K562 (cell line): ENCODE data around the gene NR2E1. TPM values are rescaled to one million over a fixed set of nuclear protein-coding genes. Genes with fewer than 3 reads are reported as not detected.

Experiments
- HOXB6 ChIP-seq: fragments of 250-450 bp; sonication (Bioruptor Pico); IDR thresholded peaks from 2 replicates; pipeline ENCODE4 v1.5.1; 2022; ENCODE audit warnings: mild to moderate bottlenecking, borderline replicate concordance
- RAD51 ChIP-seq: fragments of 450-650 bp; IDR thresholded peaks from 2 replicates; pipeline ENCODE4 v1.7.1; 2016; ENCODE audit warnings: low read depth, mild to moderate bottlenecking, borderline replicate concordance
- ZBTB40 ChIP-seq, 2 experiments: fragments of 450-650 bp in 1 of 2; sonication (generic) in 1 of 2; formaldehyde crosslinking in 1 of 2; IDR thresholded peaks; 2 replicates each; pipeline versions ENCODE4 v1.7.1 to v1.9.0; 2016 to 2022; ENCODE audit warnings: inconsistent platforms in 1 of 2, mild to moderate bottlenecking in 1 of 2, missing genetic modification reagents in 1 of 2
- ZNF232 ChIP-seq: sonication (generic); formaldehyde crosslinking; IDR thresholded peaks from 2 replicates; pipeline ENCODE4 v1.8.0; 2022; ENCODE audit warnings: mild to moderate bottlenecking, missing genetic modification reagents
- polyA plus RNA-seq, 8 experiments: library from polyadenylated mRNA; depleted of rRNA in 4 of 8; stranded (reverse) in 5 of 8; unstranded in 3 of 8; fragments of >200 nt; fragmentation: Nextera tagmentation in 2 of 8; fragmentation: Illumina TruSeq in 1 of 8; extraction: Ambion mirVana in 2 of 8; extraction: Trizol in 1 of 8; gene quantifications; 2 replicates each; pipeline versions ENCODE4 v1.2.1 to v1.2.3, GENCODE V29; 2011 to 2014; ENCODE audit warnings: inconsistent platforms in 1 of 8, missing spikeins in 1 of 8
- total RNA-seq, 7 experiments: library from RNA; depleted of rRNA in 6 of 7; stranded (reverse); fragments of >200 nt in 6 of 7; fragmentation: Illumina TruSeq in 2 of 7; extraction: Trizol in 2 of 7; gene quantifications; 2 replicates each; pipeline versions ENCODE4 v1.2.1 to v1.2.3, GENCODE V29; 2011 to 2021; ENCODE audit warnings: low replicate concordance in 1 of 7

The NR2E1 gene
- total and polyA plus RNA-seq, 9 of the 15 experiments (the other 6 are each of a cell fraction or from before 2014, with no cell fraction given), result not detected

GRCh38 chr6:108238322-108238721 lies 72.5 kb downstream of the NR2E1 start (continued):
- TF ChIP-seq ZBTB40 (IDR thresholded peaks at IDR 0.05), result no peak
- TF ChIP-seq ZBTB40 (CRISPR knock-in tag; IDR thresholded peaks at IDR 0.05), result no peak
- TF ChIP-seq HOXB6 (CRISPR knock-in tag), result no peak
- no peak for TF ChIP-seq RAD51
- no peak for TF ChIP-seq ZNF232 (CRISPR knock-in tag)
- TF ChIP-seq, all 486 proteins: peak for 0

Other genes starting within 250 kb of the NR2E1 start
- gene SEC63, start 207.8 kb upstream of the NR2E1 start, total RNA-seq (2014; rRNA removed), result 11.5 and 13.8 TPM in 2 replicates
- gene SEC63, start 207.8 kb upstream of the NR2E1 start, total RNA-seq (2014; rRNA removed; fragmentation: Illumina TruSeq; extraction: Trizol), result 28.4 and 33.2 TPM in 2 replicates
- gene SEC63, start 207.8 kb upstream of the NR2E1 start, total RNA-seq (2015; rRNA removed; fragmentation: Illumina TruSeq; extraction: Trizol), result 18.9 and 22.9 TPM in 2 replicates
- gene SEC63, start 207.8 kb upstream of the NR2E1 start, total RNA-seq (2021), result 71.8 and 74.6 TPM in 2 replicates
- gene SEC63, start 207.8 kb upstream of the NR2E1 start, polyA plus RNA-seq (2011; rRNA removed), result 47.1 and 61.6 TPM in 2 replicates
- gene SEC63, start 207.8 kb upstream of the NR2E1 start, polyA plus RNA-seq (2014; fragmentation: Illumina TruSeq; extraction: Trizol), result 37.3 and 44.0 TPM in 2 replicates
- 10 to 100 TPM; 21.2 to 25.7 TPM for gene SEC63, start 207.8 kb upstream of the NR2E1 start, polyA plus RNA-seq (2014; fragmentation: Nextera tagmentation; extraction: Ambion mirVana)
- gene SEC63, start 207.8 kb upstream of the NR2E1 start, polyA plus RNA-seq (2014; rRNA removed), result 30.0 and 32.2 TPM in 2 replicates
- 16.3 and 26.2 TPM in 2 replicates for gene OSTM1, start 91.3 kb upstream of the NR2E1 start, total RNA-seq (2014; rRNA removed)
- 20.2 and 24.9 TPM in 2 replicates for gene OSTM1, start 91.3 kb upstream of the NR2E1 start, total RNA-seq (2014; rRNA removed; fragmentation: Illumina TruSeq; extraction: Trizol)
- gene OSTM1, start 91.3 kb upstream of the NR2E1 start, total RNA-seq (2015; rRNA removed; fragmentation: Illumina TruSeq; extraction: Trizol), result 18.3 and 19.8 TPM in 2 replicates
- gene OSTM1, start 91.3 kb upstream of the NR2E1 start, total RNA-seq (2021), result 26.6 and 29.5 TPM in 2 replicates
- gene OSTM1, start 91.3 kb upstream of the NR2E1 start, polyA plus RNA-seq (2011; rRNA removed), result 21.9 and 27.6 TPM in 2 replicates
- 9.9 and 10.1 TPM in 2 replicates for gene OSTM1, start 91.3 kb upstream of the NR2E1 start, polyA plus RNA-seq (2014; fragmentation: Illumina TruSeq; extraction: Trizol)
- 1 to 10 TPM; 5.6 to 7.6 TPM for gene OSTM1, start 91.3 kb upstream of the NR2E1 start, polyA plus RNA-seq (2014; fragmentation: Nextera tagmentation; extraction: Ambion mirVana)
- gene OSTM1, start 91.3 kb upstream of the NR2E1 start, polyA plus RNA-seq (2014; rRNA removed), result 7.2 and 9.3 TPM in 2 replicates
- 129 and 158 TPM in 2 replicates for gene SNX3, start 95.0 kb downstream of the NR2E1 start, total RNA-seq (2014; rRNA removed)
- 159 and 172 TPM in 2 replicates for gene SNX3, start 95.0 kb downstream of the NR2E1 start, total RNA-seq (2014; rRNA removed; fragmentation: Illumina TruSeq; extraction: Trizol)
- 161 and 182 TPM in 2 replicates for gene SNX3, start 95.0 kb downstream of the NR2E1 start, total RNA-seq (2015; rRNA removed; fragmentation: Illumina TruSeq; extraction: Trizol)
- 122 and 131 TPM in 2 replicates for gene SNX3, start 95.0 kb downstream of the NR2E1 start, total RNA-seq (2021)
- 306 and 410 TPM in 2 replicates for gene SNX3, start 95.0 kb downstream of the NR2E1 start, polyA plus RNA-seq (2011; rRNA removed)
- 208 and 261 TPM in 2 replicates for gene SNX3, start 95.0 kb downstream of the NR2E1 start, polyA plus RNA-seq (2014; fragmentation: Illumina TruSeq; extraction: Trizol)
- 10 to 100 TPM; 48.9 to 68.3 TPM for gene SNX3, start 95.0 kb downstream of the NR2E1 start, polyA plus RNA-seq (2014; fragmentation: Nextera tagmentation; extraction: Ambion mirVana)
- 162 and 197 TPM in 2 replicates for gene SNX3, start 95.0 kb downstream of the NR2E1 start, polyA plus RNA-seq (2014; rRNA removed)
- gene AFG1L, start 129.0 kb downstream of the NR2E1 start, total RNA-seq (2014; rRNA removed), result 2.2 and 4.2 TPM in 2 replicates
- gene AFG1L, start 129.0 kb downstream of the NR2E1 start, total RNA-seq (2014; rRNA removed; fragmentation: Illumina TruSeq; extraction: Trizol), result 10.5 and 12.9 TPM in 2 replicates
- gene AFG1L, start 129.0 kb downstream of the NR2E1 start, total RNA-seq (2015; rRNA removed; fragmentation: Illumina TruSeq; extraction: Trizol), result 14.0 and 15.5 TPM in 2 replicates
- gene AFG1L, start 129.0 kb downstream of the NR2E1 start, total RNA-seq (2021), result 12.3 and 17.5 TPM in 2 replicates
- 6.7 and 8.1 TPM in 2 replicates for gene AFG1L, start 129.0 kb downstream of the NR2E1 start, polyA plus RNA-seq (2011; rRNA removed)
- 5.8 and 5.9 TPM in 2 replicates for gene AFG1L, start 129.0 kb downstream of the NR2E1 start, polyA plus RNA-seq (2014; fragmentation: Illumina TruSeq; extraction: Trizol)
- 1 to 10 TPM; 2.6 to 3.8 TPM for gene AFG1L, start 129.0 kb downstream of the NR2E1 start, polyA plus RNA-seq (2014; fragmentation: Nextera tagmentation; extraction: Ambion mirVana)
- 5.2 and 5.5 TPM in 2 replicates for gene AFG1L, start 129.0 kb downstream of the NR2E1 start, polyA plus RNA-seq (2014; rRNA removed)